Caco-2 (cell line): ENCODE results near the gene SUN1. TPM values are rescaled to one million over a fixed set of nuclear protein-coding genes. Genes with fewer than 3 reads are reported as not detected.
"Not testable (repeated sequence)": the region's sequence is repeated elsewhere in the genome, so short reads cannot be mapped to it uniquely, and the experiment has no call there.

ENCODE experiments used
- BruUV-seq: library from RNA; stranded (reverse); fragments of 400-500 nt; replicated peaks from 2 replicates; lab custom pipeline; 2021; lab: Mats Ljungman, UMichigan
- CTCF ChIA-PET: fragments of 300-600 bp; sonication (Branson Sonifier 250); formaldehyde crosslinking; loops from one replicate; lab custom pipeline; 2022; ENCODE audit warnings: antibody characterized with exemption; lab: Charles Lee
- POLR2A ChIA-PET: fragments of 300-600 bp; sonication (Branson Sonifier 250); formaldehyde crosslinking; loops from one replicate; lab custom pipeline; 2022; ENCODE audit warnings: antibody characterized with exemption; lab: Charles Lee
- DNase-seq, 2 experiments: peaks; one replicate each; pipeline versions ENCODE4 v3.0.0 to v3.0.0-alpha.2; 2020 to 2022
- H3K27me3 ChIP-seq: replicated peaks from 2 replicates; pipeline ENCODE4 v1.6.0; 2011; ENCODE audit warnings: low read length; ENCODE audit not compliant: control insufficient read depth, insufficient read depth
- H3K36me3 ChIP-seq: 2 replicates; pipeline ENCODE4 v1.5.1; 2011; ENCODE audit warnings: low read length; ENCODE audit not compliant: control insufficient read depth, insufficient read depth
- H3K4me1 ChIP-seq: fragments of 250-450 bp; sonication (Bioruptor Pico); 2 replicates; pipeline ENCODE4 v1.5.1; 2020; ENCODE audit warnings: mild to moderate bottlenecking
- H3K4me3 ChIP-seq: 2 replicates; pipeline ENCODE4 v1.5.1; 2011; ENCODE audit warnings: low read depth, mild to moderate bottlenecking, control low read depth, low read length
- H3K9me3 ChIP-seq: fragments of 250-450 bp; sonication (Bioruptor Pico); 2 replicates; pipeline ENCODE4 v1.5.1; 2020; ENCODE audit warnings: mild to moderate bottlenecking, moderate library complexity
- H3K27ac Mint-ChIP-seq: one replicate; pipeline ENCODE4 v1.8.0; 2022; ENCODE audit warnings: mixed read lengths; ENCODE audit not compliant: unreplicated experiment
- H3K27me3 Mint-ChIP-seq: one replicate; pipeline ENCODE4 v1.8.0; 2022; ENCODE audit warnings: mixed read lengths; ENCODE audit not compliant: insufficient read depth, unreplicated experiment
- H3K36me3 Mint-ChIP-seq: one replicate; pipeline ENCODE4 v1.8.0; 2022; ENCODE audit warnings: mild to moderate bottlenecking, mixed read lengths; ENCODE audit not compliant: insufficient read depth, unreplicated experiment
- H3K4me1 Mint-ChIP-seq: one replicate; pipeline ENCODE4 v1.8.0; 2022; ENCODE audit warnings: low read depth, mixed read lengths; ENCODE audit not compliant: unreplicated experiment
- H3K4me3 Mint-ChIP-seq: one replicate; pipeline ENCODE4 v1.8.0; 2022; ENCODE audit warnings: mild to moderate bottlenecking, moderate library complexity, mixed read lengths; ENCODE audit not compliant: unreplicated experiment
- H3K9me3 Mint-ChIP-seq: one replicate; pipeline ENCODE4 v1.8.0; 2022; ENCODE audit warnings: mixed read lengths; ENCODE audit not compliant: unreplicated experiment
- intact Hi-C: fragments of 100-400 bp; cut with micrococcal nuclease; formaldehyde crosslinking; loops from one replicate; pipeline ENCODE4 v1.10.0; 2022; ENCODE audit not compliant: unreplicated experiment
- total RNA-seq: library from RNA; stranded (reverse); gene quantifications from 2 replicates; pipeline ENCODE4 v1.2.3, GENCODE V29; 2022
- TF ChIP-seq, protein P1 (sequence below), 2 experiments: fragments of 200-600 bp in 1 of 2; IDR thresholded peaks; 1 replicate in 1 of 2; 2 replicates in 1 of 2; pipeline versions ENCODE4 v1.5.1 to v1.8.0; 2011 to 2022; ENCODE audit warnings: antibody characterized with exemption in 1 of 2, control low read depth in 1 of 2, inconsistent platforms in 1 of 2, low read depth in 1 of 2, low read length in 1 of 2, mild to moderate bottlenecking in 1 of 2, moderate library complexity in 1 of 2; ENCODE audit not compliant: insufficient read depth in 1 of 2, severe bottlenecking in 1 of 2, unreplicated experiment in 1 of 2

The SUN1 gene
- total RNA-seq, 1 experiment from 2014 or later, result 146 TPM

DNA sequence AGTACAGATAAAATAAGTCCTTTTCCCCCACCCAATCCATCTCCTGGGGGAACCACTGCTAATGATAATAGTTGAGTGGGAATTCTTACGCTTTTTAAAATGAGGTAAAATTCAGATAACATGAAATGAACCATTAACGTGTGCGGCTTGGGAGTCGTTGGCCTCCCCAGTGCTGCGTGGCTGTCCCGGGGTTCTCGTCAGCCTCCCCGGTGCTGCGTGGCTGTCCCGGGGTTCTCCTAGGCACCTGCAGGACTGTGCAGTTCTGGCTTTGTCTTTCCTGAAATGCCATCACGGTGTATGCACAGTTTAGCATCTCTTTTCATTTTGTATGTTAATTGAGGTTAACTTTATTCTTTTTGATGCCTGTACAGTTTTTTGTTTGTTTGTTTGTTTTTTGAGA, 13.5 kb downstream of the SUN1 start:
- Histone ChIP-seq H3K4me1 (no peaks in the 10 kb centered on the region), H3K27me3 (no peaks in the 10 kb centered on the region), H3K36me3 (peaks cover 4% of the 10 kb centered on the region), H3K9me3 (no peaks in the 10 kb centered on the region), H3K4me3 (no peak overlapping the region)
- H3K4me3 Mint-ChIP-seq, result no peak overlapping the region
- H3K9me3 Mint-ChIP-seq, result no peaks in the 10 kb centered on the region
- no peak for DNase-seq
- no peaks in the 10 kb centered on the region for H3K4me1 Mint-ChIP-seq
- TF ChIP-seq, protein P1, sequence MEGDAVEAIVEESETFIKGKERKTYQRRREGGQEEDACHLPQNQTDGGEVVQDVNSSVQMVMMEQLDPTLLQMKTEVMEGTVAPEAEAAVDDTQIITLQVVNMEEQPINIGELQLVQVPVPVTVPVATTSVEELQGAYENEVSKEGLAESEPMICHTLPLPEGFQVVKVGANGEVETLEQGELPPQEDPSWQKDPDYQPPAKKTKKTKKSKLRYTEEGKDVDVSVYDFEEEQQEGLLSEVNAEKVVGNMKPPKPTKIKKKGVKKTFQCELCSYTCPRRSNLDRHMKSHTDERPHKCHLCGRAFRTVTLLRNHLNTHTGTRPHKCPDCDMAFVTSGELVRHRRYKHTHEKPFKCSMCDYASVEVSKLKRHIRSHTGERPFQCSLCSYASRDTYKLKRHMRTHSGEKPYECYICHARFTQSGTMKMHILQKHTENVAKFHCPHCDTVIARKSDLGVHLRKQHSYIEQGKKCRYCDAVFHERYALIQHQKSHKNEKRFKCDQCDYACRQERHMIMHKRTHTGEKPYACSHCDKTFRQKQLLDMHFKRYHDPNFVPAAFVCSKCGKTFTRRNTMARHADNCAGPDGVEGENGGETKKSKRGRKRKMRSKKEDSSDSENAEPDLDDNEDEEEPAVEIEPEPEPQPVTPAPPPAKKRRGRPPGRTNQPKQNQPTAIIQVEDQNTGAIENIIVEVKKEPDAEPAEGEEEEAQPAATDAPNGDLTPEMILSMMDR (IDR thresholded peaks at IDR 0.05; ENCODE audit: insufficient read depth in 1 of 2, low read depth in 1 of 2, low read length in 1 of 2, severe bottlenecking in 1 of 2, unreplicated experiment in 1 of 2), result no peak
- intact Hi-C loops, result no loop called here
- BruUV-seq, result no TSS peak
- POLR2A ChIA-PET, result interaction anchor here (0.7 kb wide), 1 partner anchor 697 kb away, joined by 4 read pairs; no protein-coding TSS in a partner anchor
- no peak overlapping the region for H3K27ac Mint-ChIP-seq
- H3K27me3 Mint-ChIP-seq, result no peaks in the 10 kb centered on the region
- CTCF ChIA-PET, result no interaction called here
- H3K36me3 Mint-ChIP-seq, result peaks cover 80% of the 10 kb centered on the region

DNA sequence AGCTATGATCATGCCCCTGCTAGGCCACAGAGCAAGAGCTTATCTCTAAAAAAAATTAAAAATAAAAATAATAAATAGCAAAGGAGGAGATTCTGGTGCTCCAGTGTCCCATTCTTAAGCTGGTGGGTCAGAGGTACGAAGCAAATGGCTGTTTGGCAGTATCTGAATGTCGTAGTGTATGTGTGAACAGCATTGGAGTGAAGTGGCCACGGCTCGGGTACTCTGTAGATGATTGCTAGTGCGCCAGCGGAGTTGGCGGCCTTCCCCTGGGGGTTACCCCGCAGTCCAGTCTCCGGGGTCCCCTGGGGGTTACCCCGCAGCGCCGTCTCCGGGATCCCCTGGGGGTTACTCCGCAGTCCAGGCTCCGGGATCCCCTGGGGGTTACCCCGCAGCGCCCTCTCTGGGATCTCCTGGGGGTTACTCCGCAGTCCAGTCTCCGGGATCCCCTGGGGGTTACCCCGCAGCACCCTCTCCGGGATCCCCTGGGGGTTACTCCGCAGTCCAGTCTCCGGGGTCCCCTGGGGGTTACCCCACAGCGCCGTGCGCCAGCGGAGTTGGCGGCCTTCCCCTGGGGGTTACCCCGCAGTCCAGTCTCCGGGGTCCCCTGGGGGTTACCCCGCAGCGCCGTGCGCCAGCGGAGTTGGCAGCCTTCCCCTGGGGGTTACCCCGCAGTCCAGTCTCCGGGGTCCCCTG, 14.8 kb downstream of the SUN1 start:
- H3K4me3 ChIP-seq, H3K27me3 ChIP-seq, H3K9me3 Mint-ChIP-seq, H3K4me3 Mint-ChIP-seq, H3K4me1 Mint-ChIP-seq, BruUV-seq, POLR2A ChIA-PET, H3K27ac Mint-ChIP-seq, H3K9me3 ChIP-seq, H3K27me3 Mint-ChIP-seq, intact Hi-C loops, H3K36me3 ChIP-seq, DNase-seq, H3K4me1 ChIP-seq: not testable (repeated sequence)
- CTCF ChIA-PET, result interaction anchor here (0.9 kb wide), 1 partner anchor 10 kb away, joined by 3 read pairs; no protein-coding TSS in a partner anchor
- peaks cover 67% of the 10 kb centered on the region for H3K36me3 Mint-ChIP-seq

DNA sequence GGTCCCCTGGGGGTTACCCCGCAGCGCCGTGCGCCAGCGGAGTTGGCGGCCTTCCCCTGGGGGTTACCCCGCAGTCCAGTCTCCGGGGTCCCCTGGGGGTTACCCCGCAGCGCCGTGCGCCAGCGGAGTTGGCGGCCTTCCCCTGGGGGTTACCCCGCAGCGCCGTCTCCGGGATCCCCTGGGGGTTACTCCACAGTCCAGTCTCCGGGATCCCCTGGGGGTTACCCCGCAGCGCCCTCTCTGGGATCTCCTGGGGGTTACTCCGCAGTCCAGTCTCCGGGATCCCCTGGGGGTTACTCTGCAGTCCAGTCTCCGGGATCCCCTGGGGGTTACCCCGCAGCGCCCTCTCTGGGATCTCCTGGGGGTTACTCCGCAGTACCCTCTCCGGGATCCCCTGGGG, 15.5 kb downstream of the SUN1 start:
- H3K27me3 Mint-ChIP-seq, H3K4me3 ChIP-seq, CTCF ChIA-PET, H3K36me3 ChIP-seq, H3K27me3 ChIP-seq, H3K9me3 ChIP-seq, BruUV-seq, DNase-seq, H3K9me3 Mint-ChIP-seq, H3K4me1 Mint-ChIP-seq, POLR2A ChIA-PET, H3K4me3 Mint-ChIP-seq, intact Hi-C loops, H3K27ac Mint-ChIP-seq, H3K4me1 ChIP-seq: not testable (repeated sequence)
- H3K36me3 Mint-ChIP-seq, result peaks cover 68% of the 10 kb centered on the region

DNA sequence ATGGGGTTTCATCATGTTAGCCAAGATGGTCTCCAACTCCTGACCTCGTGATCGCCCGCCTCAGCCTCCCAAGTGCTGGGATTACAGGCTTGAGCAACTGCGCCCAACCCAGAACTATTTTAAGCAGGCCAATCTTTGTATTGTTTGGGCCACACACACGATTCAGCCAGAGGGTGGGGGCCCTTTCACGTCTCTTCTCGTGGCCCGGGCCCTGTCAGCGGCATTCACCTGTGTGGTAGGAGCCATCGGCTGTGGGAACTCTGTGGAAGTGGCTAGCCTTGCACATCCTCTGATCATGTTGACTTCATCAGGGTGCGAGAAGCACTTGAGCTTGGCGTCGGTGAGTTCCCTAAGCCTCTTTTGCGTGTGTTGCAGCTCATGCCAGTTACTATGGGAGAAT, 16.9 kb downstream of the SUN1 start:
- Mint-ChIP-seq H3K4me3 (no peak overlapping the region), H3K4me1 (no peaks in the 10 kb centered on the region), H3K36me3 (peaks cover 66% of the 10 kb centered on the region), H3K9me3 (no peaks in the 10 kb centered on the region), H3K27me3 (no peaks in the 10 kb centered on the region), H3K27ac (no peak overlapping the region)
- Histone ChIP-seq H3K27me3 (no peaks in the 10 kb centered on the region), H3K36me3 (peaks cover 6% of the 10 kb centered on the region), H3K9me3 (no peaks in the 10 kb centered on the region), H3K4me3 (no peak overlapping the region), H3K4me1 (no peaks in the 10 kb centered on the region)
- no peak for DNase-seq
- no TSS peak for BruUV-seq
- TF ChIP-seq, protein P1 (IDR thresholded peaks at IDR 0.05; ENCODE audit: insufficient read depth in 1 of 2, low read depth in 1 of 2, low read length in 1 of 2, severe bottlenecking in 1 of 2, unreplicated experiment in 1 of 2), result no peak
- ChIA-PET POLR2A (no interaction called here), CTCF (no interaction called here)
- intact Hi-C loops, result no loop called here
